COR-L47 (cell line): ENCODE results near the gene PARD6A.

Experiments used
- DNase-seq: peaks from one replicate; lab custom pipeline; 2025; lab: John Stamatoyannopoulos, UW

PARD6A gene, protein sequence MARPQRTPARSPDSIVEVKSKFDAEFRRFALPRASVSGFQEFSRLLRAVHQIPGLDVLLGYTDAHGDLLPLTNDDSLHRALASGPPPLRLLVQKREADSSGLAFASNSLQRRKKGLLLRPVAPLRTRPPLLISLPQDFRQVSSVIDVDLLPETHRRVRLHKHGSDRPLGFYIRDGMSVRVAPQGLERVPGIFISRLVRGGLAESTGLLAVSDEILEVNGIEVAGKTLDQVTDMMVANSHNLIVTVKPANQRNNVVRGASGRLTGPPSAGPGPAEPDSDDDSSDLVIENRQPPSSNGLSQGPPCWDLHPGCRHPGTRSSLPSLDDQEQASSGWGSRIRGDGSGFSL

DNA sequence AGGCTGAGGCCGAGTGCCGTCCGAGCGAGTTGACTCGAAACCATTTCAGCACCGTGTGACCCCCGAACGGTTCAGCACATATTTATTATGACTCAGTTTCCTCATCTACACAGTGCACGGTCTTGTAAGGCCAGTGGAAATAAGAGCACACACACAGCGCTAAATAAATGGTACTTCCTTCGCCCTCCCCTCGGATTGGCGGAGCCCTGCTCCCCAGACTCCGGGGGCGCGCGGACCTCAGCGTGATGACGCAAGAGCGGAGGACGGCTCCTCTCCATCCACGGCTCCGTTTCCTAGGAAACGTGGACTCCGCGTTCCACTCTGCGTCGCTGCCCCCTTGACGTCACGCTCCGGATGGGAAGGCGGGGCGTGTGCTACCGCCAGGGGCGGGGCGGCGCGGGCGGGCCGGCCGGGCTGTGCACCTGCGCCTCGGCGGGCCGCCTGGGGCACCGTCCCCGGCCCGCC is at the start of gene PARD6A:
TSS of gene PARD6A (plus strand) at position 397 of the 465 bp plus-strand sequence. CDS start 79 bp downstream, outside the sequence.
- DNase-seq: peak; percentile 98

DNA sequence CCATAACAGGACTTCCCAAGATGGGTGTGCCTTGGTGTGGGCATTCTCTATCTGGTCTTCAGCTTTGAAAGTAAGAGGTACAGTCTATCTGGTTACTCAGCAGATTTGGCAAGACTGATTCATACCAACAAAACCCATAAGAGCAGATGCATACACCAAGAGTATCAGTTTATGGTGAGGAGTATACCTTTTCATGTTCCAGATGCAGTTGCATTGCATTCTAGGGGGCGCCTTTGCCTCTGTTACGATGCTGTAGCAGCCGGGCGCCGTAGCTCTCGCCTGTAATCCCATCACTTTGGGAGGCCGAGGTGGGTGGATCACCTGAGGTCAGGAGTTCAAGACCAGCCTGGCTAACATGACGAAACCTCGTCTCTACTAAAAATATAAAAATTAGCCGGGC is 47.0 kb upstream of the PARD6A start:
- no peak for DNase-seq

DNA sequence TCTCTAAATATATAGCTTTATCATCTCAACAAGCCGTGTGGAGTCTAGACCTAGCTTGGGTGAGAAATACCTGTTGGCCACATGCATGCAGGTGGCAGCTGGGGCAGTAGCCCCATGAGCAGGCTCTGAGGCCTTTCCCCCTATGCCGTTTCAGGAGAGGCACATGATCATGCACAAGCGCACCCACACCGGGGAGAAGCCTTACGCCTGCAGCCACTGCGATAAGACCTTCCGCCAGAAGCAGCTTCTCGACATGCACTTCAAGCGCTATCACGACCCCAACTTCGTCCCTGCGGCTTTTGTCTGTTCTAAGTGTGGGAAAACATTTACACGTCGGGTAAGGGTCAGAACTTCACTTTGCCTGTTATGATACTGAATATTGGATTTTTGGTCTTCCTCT is 32.5 kb upstream of the PARD6A start:
- no peak for DNase-seq

DNA sequence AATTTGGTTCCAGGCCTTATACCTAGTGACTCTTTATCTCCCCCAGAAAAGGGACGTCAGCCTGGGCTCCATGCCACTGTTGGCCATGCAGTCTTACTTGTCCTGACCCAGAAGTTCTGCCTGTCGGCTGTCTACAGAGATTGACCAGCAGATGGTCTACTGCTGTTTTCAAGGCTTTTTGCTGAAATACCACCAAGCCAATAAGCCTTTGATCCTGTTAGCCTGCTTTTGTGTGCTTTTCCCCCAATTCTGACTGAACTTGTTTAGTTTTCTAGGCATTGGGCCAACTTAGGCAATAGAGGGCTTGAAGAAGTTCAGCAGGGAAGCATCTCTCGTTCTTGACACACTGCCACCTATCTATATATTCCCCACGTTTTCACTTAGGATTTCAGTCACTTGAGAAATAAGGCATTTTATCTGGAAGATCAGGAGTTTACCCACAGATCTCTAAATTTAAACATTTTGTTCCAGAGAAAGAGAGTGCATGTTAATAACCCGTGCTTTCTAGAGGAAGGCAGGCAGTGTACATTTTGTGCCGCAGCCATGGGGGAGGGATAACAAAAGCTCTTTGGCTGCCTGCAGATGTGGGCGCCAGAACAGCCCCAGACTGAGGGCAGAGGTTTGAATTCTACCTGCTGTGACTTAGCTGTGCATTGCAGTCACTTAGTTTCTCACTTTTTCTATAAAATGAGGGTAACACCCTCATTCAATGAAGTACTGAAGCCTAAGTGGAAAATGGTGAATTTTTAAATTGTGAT is 28.2 kb upstream of the PARD6A start:
- DNase-seq: no peak

DNA sequence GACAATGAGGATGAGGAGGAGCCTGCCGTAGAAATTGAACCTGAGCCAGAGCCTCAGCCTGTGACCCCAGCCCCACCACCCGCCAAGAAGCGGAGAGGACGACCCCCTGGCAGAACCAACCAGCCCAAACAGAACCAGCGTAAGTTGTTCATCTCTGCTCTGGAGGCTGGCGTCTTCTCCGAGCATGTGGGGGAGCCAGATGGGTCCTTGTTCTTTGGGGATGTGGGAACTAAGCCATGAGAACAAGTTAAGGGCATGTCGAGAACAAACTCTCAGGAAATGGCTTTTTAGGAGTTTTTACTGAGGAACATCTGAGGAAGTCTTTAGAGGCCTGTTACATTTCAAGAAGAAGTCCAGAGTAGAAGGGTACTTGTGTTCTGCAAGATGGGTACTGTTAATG is 24.0 kb upstream of the PARD6A start:
- no peak for DNase-seq

DNA sequence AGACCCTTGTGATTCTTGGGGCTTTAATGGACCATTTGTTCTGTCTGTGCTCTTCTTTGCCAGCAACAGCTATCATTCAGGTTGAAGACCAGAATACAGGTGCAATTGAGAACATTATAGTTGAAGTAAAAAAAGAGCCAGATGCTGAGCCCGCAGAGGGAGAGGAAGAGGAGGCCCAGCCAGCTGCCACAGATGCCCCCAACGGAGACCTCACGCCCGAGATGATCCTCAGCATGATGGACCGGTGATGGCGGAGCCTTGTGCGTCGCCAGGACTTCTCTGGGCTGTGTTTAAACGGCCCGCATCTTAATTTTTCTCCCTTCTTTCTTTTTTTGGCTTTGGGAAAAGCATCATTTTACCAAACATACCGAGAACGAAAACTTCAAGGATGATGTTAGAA is 23.1 kb upstream of the PARD6A start:
- DNase-seq: no peak

DNA sequence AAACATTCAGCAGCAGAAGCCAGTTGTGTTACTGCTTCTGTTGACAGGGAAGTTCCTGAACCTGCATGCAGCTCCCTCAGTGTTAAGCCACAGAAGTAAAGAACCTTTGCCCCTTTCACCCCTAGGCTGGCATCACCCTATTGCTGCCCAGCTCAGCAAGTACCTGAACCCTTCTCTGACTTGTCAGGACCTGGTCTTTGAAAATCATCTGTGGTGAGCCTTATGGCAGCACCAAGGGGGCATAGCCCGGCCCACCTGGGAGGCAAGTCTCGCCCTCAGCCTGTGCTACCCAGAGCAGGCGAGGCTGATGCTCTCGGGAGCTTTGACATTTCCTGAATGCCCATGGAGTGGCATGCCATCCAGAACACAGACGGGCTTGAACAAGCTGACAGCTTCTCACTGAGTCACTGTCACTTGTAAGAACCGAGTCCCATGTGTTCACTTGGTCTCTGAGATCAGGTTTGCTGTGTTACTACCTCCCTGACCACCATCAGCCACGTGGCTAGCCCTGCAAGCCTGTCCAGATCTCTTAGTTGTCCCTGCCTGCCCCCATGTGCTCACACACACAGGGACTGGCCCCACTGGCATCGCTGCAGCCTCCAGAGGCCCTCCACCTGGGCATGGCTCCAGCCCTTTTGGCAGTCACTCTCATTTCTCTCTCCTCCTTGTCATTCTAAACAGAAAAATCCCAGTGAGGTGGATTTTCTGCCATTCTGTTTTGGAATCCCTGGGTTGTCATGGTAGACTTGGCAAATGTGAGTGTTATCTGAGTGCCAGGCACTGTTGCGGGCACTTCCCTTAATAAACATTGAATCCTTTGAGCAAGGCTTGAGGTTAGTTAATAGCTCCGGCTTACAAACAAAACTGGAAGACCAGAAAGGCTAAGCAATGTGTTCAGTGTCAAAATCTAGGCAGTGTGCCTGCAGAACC is 18.7 kb upstream of the PARD6A start:
- no peak for DNase-seq

DNA sequence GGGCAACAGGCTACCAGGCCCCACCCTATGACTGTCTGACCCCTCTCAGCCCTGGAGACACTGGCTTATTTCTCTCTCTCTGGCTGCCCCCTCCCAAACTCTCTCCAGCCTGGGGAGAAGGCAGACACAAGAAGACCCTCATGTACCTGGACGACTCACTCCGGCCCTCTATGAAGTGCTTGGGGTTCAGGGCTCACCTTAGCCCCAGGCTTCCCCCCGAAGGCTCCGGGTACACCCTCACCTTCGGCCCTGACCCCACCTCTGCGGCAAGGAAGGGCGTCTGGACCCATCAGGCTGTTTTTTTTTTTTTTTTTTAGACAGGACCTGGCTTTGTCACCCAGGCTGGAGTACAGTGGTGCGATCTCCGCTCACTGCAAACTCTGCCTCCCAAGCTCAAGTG is 16.7 kb upstream of the PARD6A start:
- DNase-seq: no peak

DNA sequence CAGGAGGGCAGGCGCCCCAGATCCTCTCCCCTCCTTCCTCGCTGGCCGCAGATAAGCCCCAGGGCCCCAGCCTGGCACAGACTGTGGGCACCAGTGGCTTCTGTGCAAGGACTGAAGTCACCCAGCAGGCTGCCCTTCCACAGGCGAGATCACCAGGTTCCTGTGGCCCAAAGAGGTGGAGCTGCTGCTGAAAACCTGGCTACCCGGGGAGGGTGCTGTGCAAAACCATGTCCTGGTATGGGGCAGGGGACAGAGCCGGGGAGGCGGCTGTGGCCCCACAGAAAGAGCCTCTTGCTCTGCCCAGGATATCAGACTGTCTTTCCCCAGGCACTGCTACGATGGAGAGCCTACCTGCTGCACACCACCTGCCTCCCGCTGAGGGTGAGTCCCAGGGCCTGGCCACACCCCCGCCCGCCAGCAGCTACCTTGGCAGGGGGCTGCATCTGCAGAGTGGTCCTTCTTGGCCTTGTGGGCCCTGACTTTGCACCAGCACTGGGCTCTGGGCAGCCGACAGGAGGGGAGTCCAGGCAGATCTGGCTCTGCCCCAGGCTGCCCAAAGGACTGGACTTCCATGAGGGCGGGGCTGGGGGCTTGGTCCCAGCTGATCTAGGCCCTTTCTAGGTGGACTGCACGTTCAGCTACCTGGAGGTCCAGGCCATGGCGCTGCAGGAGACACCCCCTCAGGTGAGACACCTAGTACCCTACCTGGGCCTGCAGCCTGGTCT is 15.2 kb upstream of the PARD6A start:
- DNase-seq: no peak

DNA sequence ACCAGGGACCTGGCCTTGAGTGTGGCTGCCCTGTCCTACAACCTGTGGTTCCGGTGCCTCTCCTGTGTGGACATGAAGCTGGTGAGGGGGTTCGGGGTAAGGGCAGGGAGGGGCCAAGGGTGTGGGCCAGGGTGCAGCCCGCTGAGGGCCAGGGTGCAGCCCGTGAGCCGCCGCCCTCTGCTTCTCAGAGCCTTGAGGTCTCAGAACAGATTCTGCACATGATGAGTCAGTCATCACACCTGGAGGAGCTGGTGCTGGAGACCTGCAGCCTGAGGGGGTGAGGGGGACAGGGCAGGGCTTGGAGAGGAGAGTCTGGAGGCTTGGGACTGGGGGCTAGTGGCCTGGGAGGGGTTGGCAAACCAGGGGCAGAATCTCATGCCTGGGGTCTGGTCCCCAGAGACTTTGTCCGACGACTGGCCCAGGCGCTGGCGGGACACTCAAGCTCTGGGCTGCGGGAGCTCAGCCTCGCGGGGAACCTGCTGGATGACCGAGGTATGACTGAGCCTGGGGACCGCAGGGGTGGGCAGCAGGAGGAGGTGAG is 13.6 kb upstream of the PARD6A start:
- no peak for DNase-seq

DNA sequence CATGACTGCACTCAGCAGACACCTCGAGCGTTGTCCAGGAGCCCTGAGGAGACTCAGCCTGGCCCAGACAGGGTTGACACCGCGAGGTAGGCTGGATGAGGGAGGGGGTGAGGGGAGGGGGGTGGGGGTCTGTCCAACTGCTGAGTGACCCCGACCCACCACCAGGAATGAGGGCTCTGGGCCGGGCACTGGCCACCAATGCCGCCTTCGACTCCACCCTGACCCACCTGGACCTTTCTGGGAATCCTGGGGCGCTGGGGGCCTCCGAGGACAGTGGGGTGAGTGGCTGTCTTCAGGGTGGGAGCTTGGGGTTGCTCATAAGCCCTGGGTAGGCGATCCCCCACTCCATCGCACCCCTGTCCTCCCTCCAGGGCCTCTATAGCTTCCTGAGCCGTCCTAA is 13.1 kb upstream of the PARD6A start:
- DNase-seq: no peak

DNA sequence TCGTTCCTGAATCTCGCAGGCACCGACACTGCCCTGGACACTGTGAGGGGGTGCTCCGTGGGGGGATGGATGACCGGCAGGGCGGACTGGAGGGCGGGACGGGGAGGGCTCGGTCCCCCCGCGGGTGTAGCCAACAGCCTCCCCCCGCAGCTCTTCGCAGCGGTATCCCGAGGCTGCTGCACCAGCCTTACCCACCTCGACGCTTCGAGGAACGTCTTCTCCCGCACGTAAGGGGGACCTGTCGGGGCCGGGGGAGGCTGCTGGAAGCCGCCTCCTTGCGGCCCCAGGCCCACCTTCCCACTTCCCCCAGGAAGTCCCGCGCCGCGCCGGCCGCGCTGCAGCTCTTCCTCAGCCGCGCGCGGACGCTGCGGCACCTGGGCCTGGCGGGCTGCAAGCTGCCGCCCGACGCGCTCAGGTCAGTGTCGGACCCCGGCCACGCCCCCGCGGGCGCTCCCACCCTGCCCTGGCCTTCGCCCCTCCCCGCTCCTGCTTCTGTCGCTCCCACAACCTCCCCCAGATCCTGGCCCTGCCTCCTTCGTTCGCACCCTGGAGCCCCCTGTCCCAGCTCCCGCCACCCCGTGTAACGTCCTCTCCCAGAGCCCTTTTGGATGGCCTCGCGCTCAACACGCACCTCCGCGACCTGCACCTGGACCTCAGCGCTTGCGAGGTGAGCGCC is 12.5 kb upstream of the PARD6A start:
- no peak for DNase-seq

DNA sequence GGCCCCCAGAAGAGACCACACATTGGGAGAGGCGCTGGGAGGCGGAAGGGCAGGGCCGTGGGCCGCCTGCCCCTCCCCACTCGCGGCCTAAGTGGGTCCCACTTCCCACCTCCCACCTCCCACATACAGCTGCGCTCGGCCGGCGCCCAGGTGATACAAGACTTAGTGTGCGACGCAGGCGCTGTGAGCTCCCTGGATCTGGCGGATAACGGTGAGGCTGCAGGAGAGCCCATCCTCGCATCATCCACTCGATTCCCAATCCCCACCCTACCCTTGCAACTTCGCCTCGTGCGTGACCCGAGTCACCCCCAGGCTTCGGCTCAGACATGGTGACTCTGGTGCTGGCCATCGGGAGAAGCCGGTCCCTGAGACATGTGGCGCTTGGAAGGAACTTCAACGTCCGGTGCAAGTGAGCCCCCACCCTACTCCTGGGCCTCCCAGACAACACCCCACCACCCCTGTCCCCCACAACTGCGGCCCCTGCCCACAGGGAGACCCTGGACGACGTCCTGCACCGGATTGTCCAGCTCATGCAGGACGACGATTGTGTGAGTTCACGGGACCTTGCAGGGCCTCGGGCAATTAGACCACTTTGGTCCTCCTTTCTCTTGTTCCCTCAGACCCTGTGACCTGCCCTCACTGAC is 11.9 kb upstream of the PARD6A start:
- no peak for DNase-seq

DNA sequence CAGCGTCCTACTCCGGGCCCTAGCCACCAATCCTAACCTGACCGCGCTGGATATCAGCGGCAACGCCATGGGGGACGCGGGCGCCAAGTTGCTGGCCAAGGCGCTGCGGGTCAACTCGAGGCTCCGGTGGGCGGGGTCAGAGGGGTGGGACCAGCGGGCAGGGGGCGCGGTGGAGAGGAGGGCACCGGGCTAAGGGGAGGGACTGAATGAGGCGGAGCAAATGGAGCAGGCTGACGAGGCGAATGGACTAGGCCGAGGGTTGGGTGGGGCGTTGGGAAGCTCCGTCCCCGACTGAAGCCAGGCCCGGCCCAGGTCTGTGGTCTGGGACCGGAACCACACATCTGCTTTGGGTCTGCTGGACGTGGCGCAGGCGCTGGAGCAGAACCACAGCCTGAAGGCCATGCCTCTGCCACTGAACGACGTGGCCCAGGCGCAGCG is 11.2 kb upstream of the PARD6A start:
- no peak for DNase-seq

DNA sequence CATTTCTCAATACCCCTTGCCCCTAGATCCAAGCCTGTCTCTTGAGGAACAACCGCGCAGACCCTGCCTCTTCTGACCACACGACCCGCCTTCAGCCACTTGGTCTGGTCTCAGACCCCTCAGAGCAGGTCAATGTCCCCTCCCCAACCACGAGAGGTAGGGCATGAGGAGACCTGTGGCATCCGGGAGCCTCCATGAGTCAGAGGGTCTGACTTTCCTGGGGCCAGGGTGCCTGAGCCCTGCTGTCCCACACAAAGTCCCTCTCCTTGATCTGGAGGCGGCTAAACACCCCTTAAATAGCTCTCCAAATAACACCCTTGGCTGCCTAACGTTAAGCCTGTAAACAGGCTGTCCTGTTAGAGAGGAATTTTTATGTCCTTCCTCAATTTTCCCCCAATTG is 10.7 kb upstream of the PARD6A start:
- no peak for DNase-seq

DNA sequence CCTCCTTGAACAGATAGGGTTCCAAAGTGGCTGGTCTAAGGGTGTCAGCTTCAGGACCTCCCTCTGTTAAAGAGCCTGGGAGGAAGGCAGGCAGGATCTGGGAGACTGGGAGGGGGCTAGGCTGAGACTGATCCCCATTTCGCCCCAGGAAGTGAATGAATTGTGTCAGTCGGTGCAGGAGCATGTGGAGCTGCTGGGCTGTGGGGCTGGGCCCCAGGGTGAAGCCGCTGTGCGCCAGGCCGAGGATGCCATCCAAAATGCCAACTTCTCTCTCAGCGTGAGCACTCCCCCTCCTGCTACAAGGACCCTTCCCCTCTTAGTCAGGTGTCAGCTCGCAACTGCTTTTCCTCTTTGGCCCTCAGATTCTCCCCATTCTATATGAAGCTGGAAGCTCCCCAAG is 9.7 kb upstream of the PARD6A start:
- no peak for DNase-seq

DNA sequence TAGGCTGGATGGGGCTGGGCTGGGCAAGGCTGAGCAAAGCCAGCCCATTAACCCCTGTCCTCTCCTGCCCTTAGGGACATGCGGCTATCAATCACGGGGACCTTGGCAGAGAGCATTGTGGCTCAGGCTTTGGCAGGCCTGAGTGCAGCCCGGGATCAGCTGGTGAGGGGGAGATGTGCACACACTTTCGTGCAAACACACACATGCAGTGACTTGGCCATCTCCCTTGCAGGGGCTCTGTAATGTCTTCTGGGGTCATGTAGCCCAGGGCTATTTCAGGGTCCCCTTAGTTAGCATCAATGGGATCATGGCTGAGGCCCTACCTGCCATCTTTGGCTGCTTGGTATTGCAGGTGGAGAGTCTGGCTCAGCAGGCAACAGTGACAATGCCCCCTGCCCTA is 8.9 kb upstream of the PARD6A start:
- DNase-seq: no peak

DNA sequence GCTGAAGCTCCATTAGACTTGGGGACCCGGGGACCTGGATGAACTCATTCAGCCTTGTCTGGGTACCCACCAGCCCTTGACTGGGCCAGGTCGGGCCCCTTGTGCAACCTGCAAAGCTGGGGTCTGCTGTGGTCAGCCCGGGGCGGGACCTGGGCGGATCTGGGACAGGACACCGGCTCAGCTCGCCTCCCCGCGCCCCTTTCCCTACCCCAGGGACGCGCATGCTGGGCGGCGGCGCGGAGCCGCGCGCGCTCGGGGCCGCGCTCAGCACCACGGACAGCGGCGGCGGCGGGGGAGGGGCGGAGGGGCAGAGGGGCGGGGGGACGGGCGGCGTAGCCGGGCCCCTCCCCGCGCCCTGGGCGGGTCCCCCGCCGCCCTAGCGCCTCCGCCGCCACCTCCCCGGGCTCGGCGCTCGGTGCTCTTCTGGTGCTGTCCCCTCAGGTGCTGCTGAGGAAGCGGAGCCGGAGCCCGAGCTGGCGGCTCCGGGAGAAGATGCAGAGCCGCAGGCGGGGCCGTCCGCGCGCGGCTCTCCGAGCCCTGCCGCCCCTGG is 8.1 kb upstream of the PARD6A start:
- peak; percentile 61 for DNase-seq

DNA sequence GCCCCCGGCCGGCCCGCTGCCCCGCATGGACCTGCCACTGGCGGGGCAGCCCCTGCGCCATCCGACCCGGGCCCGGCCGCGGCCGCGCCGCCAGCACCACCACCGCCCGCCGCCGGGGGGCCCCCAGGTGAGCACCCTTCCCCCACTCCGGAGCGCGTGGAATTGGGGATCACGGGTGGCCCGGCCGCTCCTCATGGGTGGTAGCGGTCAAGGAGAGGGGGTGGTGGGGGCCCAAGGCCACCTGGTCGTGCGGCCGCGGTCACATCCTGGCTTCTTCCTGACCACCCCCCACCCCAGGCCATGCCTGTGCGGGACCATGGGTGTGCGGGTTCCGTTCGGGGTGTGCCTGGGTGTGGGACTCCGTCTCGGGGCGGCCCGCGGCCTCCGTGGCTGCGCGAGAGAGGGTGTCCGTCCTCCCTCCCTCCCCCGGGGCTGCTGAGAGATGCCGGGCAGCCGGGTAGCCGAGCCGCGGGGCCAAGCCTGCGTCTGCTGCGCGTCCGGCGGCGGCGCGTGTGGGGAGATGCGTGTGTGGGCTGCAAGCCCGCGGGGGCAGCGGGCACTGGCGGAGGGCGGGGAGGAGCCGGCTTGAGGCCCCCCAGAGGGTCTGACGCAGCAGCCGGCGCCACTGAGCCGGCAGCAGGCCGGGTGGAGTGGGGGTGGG is 7.5 kb upstream of the PARD6A start:
- peak; percentile 72 for DNase-seq
